A549 (cell line): Measurements from ENCODE around the gene GRXCR2.

Source experiments
- HDAC2 ChIP-seq: fragments of 200-600 bp; sonication (generic); IDR thresholded peaks from 2 replicates; pipeline ENCODE4 v1.6.1; 2016
- JUNB ChIP-seq: fragments of >200 bp; sonication (Bioruptor Twin); formaldehyde crosslinking; IDR thresholded peaks from 2 replicates; pipeline ENCODE4 v1.6.1; 2016
- KDM5A ChIP-seq: fragments of 200-600 bp; sonication (generic); IDR thresholded peaks from 2 replicates; pipeline ENCODE4 v1.6.1; 2016; ENCODE audit warnings: antibody characterized with exemption, mild to moderate bottlenecking
- NPAS2 ChIP-seq: fragments of 250-450 bp; sonication (Bioruptor Pico); IDR thresholded peaks from 2 replicates; pipeline ENCODE4 v1.8.0; 2022; ENCODE audit warnings: mild to moderate bottlenecking, moderate library complexity, borderline replicate concordance
- POLR2A ChIP-seq: IDR thresholded peaks from 2 replicates; pipeline ENCODE4 v1.6.1; 2012; ENCODE audit warnings: mild to moderate bottlenecking, low read length
- RFX5 ChIP-seq: fragments of 450-650 bp; IDR thresholded peaks from 2 replicates; pipeline ENCODE4 v1.7.1; 2014; ENCODE audit warnings: antibody characterized with exemption, mild to moderate bottlenecking, moderate library complexity
- RNF2 ChIP-seq: fragments of 200-600 bp; sonication (generic); IDR thresholded peaks from 2 replicates; pipeline ENCODE4 v1.6.1; 2016; ENCODE audit warnings: low read depth, mild to moderate bottlenecking, antibody characterized with exemption, moderate library complexity, borderline replicate concordance
- SMC3 ChIP-seq: fragments of >200 bp; sonication (Bioruptor Twin); formaldehyde crosslinking; IDR thresholded peaks from 3 replicates; pipeline ENCODE4 v1.6.1; 2018; ENCODE audit warnings: inconsistent platforms
- SREBF2 ChIP-seq: fragments of 450-650 bp; IDR thresholded peaks from 2 replicates; pipeline ENCODE4 v1.6.1; 2014; ENCODE audit warnings: mild to moderate bottlenecking, moderate library complexity
- TF ChIP-seq, protein P1 (sequence below): fragments of >200 bp; sonication (Bioruptor Twin); formaldehyde crosslinking; IDR thresholded peaks from 3 replicates; pipeline ENCODE4 v1.5.1; 2016
- TF ChIP-seq, protein P2 (sequence below): IDR thresholded peaks from 2 replicates; pipeline ENCODE4 v1.6.1; 2012; ENCODE audit warnings: low read depth, borderline replicate concordance

DNA sequence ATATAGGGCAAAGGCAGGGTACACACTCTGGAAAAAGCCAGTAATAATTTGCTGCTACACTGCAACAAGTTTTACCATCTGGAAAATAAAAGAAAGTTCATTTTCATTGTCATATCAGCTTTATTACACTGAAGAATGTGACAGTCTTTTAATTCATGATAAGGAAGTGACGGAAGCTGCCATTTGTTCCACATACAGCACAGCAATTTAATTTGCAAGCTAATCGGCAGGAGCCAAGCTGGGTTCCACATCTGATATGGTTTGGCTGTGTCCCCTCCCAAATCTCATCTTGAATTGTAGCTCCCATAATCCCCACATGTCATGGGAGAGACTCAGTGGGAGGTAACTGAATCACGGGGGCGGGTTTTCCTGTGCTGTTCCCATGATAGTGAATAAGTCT is 54.2 kb downstream of the GRXCR2 start:
- TF ChIP-seq HDAC2 (no peak), RFX5 (no peak), SREBF2 (no peak), POLR2A (no peak), NPAS2 (CRISPR knock-in tag) (no peak), JUNB (no peak), KDM5A (no peak), SMC3 (no peak), RNF2 (no peak)
- TF ChIP-seq, protein P1, sequence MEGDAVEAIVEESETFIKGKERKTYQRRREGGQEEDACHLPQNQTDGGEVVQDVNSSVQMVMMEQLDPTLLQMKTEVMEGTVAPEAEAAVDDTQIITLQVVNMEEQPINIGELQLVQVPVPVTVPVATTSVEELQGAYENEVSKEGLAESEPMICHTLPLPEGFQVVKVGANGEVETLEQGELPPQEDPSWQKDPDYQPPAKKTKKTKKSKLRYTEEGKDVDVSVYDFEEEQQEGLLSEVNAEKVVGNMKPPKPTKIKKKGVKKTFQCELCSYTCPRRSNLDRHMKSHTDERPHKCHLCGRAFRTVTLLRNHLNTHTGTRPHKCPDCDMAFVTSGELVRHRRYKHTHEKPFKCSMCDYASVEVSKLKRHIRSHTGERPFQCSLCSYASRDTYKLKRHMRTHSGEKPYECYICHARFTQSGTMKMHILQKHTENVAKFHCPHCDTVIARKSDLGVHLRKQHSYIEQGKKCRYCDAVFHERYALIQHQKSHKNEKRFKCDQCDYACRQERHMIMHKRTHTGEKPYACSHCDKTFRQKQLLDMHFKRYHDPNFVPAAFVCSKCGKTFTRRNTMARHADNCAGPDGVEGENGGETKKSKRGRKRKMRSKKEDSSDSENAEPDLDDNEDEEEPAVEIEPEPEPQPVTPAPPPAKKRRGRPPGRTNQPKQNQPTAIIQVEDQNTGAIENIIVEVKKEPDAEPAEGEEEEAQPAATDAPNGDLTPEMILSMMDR = no peak
- TF ChIP-seq, protein P2, sequence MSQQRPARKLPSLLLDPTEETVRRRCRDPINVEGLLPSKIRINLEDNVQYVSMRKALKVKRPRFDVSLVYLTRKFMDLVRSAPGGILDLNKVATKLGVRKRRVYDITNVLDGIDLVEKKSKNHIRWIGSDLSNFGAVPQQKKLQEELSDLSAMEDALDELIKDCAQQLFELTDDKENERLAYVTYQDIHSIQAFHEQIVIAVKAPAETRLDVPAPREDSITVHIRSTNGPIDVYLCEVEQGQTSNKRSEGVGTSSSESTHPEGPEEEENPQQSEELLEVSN = no peak
